Activated gamma-delta T cell treated with Interleukin-2 at 50 U/mL for 16 hours (primary cell): ENCODE data around the gene SYNPR.

ENCODE experiments used
- DNase-seq: peaks from one replicate; pipeline ENCODE4 v3.0.0-alpha.2; 2020

SYNPR gene

DNA sequence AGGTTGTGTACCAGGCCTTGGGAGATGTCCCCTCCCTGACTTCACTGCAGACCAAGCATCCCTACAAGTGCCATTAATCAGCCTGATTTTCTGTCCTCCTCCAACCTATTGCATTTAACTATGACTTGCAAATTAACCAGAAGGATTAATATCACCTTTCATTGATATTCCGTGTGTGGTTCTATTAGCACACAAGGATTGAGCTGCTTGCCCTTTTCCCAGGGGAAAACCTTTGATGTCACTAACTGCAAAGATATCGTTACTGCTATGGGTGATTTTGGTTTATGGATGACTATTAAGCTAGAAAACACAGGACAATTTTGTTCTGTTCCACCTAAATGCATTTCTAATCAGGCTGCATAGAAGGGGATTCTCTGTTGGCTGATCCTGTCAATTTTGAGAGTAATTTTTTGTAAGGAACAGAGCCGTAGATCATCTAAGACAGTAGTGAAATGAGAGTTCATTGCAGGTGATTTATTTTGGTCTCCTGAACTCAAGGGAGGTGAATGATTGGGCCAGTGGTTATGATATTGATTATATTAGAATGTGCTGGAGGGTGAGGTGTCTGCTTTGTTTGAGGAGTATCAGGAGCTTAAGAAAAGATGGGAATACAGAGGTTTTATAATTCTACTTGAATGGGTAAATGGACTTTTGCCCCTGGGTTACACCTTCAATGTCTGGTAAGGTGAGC lies 196.9 kb downstream of the SYNPR start:
- no peak for DNase-seq

GRCh38 chr3:63477494-63478129 lies 199.5 kb downstream of the SYNPR start:
- no peak for DNase-seq

GRCh38 chr3:63478990-63479660 lies 201.0 kb downstream of the SYNPR start:
- DNase-seq = no peak

DNA sequence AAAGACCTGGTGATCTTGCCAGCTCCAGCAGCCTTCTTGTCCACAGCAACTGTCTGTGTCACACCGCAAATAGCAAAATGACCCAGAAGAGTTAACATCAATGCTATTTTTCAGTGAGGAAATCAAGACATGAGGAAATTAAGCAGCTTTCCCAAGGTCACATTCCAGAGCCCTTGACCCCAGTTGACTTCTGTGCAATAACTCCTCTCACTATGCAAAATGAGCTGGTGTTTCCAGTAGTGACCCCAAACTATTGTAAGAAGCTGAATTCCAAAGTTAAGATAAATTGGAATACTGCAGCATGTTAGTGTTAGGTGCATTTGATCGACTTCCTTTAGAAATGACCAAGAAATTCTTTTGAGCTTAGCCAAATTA lies 201.5 kb downstream of the SYNPR start:
- no peak for DNase-seq

- DNase-seq = no peak
Measured at GRCh38 chr3:63481627-63482026, 203.5 kb downstream of the SYNPR start.

GRCh38 chr3:63482341-63482740 lies 204.2 kb downstream of the SYNPR start:
- DNase-seq = no peak

DNA sequence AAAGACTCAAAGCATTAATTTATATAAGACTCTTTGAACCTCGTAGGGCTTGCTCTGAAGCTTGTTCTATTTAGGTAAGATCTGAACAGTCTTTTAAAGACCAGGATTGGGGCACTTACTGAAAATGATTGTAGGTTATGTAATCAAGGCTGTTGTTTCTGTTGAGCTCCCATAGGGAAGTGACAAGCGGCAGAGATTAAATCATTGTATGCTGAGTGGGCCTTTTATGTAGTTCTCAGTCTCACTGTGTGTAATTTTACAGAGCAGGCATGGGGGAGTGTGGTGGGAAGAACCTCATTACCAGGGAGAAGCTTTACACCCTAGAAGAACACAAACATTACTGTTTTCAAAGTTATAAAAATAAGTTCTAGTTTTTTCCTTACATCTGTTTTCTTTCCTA lies 214.4 kb downstream of the SYNPR start:
- no peak for DNase-seq

DNA sequence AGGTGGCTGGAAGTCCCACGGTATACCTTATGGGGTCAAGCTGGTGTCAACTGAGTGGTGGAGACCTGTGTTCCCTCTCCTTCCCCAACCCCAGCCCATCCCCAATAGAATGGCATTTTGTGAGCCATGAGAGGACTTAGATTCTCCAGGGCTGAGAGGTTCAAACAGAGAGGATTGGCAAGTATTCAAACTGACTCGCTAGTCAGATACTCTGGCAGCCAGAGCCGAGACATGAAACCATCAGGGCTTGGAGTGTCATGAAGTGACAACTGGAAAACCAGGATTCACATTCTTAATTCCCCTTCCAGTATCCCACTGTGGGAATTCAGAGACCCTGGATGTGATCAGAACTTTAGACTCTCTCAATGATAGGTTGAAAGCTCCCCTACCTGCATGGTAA lies 215.0 kb downstream of the SYNPR start:
- no peak for DNase-seq

DNA sequence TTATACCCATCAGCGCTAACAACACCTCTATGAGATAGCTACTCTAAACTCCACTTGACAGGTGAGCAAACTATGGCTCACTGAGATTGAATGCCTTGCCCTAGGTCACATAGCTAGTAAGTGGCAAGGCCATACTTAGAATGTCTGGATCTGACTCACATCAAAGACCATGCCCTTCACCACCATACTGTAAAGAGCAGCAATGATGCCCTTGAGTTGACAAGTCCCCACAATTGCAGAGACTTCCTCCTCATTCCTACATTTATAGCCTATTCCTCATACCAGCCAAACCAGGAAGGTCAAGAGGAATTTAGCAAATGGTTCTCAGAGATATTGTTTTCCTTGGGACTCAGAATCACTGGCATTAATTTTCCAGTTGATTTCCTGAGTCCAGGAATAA lies 216.5 kb downstream of the SYNPR start:
- no peak for DNase-seq

- DNase-seq = no peak
Measured at GRCh38 chr3:63497641-63498040, 219.5 kb downstream of the SYNPR start.

GRCh38 chr3:63500196-63500595 lies 222.1 kb downstream of the SYNPR start:
- DNase-seq = no peak

GRCh38 chr3:63508305-63508704 lies 230.2 kb downstream of the SYNPR start:
- no peak for DNase-seq

DNA sequence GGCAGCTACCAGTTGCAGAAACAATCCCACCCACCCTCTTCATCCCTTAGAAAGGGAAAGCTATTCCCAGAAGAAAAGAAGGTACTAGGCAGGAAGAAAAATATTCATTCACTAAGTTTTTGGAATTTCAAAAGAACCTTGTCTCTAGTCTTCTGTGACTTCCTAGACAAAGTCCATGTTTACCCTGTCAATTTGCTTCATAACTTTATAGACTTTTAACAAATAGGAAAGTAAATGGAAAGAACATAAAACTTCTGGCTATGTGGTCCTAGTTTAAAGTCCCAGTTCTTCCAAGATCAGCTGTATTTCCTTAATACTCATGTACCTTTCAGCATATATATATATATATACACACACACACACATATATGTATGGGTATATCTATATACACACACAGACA lies 230.7 kb downstream of the SYNPR start:
- DNase-seq = no peak

DNA sequence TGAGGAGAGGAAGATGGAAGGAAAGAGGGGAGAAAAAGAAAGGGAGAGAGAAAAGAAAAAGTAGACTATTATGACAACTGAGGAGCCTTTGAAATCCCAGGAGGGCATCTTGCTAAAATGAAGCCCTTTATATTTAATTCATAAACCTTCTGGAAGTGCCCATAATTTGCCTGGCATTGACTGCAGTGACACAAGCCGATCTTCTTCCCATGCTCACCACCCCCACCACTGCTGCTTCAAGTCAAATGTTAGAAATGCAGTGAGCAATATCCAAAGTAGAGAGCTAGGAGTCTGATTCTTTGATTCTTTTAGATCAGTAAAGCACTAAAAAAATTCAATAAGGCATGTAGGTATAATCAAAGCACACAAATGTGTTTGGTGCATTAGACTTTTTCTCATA lies 235.7 kb downstream of the SYNPR start:
- DNase-seq = no peak

DNA sequence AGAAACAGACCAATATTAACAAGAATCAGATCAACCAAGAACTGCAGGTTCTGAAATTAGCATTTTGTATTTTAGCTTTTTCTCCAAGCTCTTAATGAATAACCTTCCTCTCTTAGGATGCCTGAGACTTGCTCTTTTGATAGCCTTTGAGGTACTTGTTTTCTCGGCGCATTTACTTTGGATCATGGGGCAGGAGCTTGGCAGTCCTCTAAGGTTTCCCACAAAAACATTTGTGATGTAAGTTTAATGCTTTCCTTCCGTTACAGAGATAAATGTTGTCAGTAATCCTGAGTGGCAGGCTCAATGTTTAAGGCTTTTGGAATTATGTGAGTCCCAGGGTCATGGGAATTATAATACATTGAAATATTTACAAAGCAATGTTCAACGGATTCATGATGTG lies 236.6 kb downstream of the SYNPR start:
- DNase-seq = no peak

GRCh38 chr3:63519426-63519825 lies 241.3 kb downstream of the SYNPR start:
- DNase-seq = no peak

GRCh38 chr3:63521657-63522056 lies 243.5 kb downstream of the SYNPR start:
- no peak for DNase-seq

DNA sequence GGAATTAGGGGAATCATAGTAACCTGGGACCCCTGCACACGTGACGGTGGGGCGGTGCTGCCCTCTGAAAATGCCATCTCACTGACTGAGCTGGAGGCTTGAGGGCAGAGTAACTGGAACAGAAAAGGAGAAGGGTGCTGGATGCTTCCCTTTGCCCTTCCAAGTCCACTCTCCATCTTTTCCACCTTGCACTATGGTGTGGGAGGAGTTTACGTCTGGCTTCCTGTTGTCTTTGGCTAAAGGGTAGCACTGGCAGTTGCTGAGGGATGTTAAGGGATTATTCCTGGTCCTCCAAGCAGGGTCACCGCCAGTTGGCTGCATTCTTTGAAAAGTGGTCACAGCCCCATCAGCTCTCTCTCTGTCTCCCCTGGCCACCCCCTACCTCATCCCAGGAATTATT lies 245.0 kb downstream of the SYNPR start:
- no peak for DNase-seq

GRCh38 chr3:63528325-63529000 lies 250.4 kb downstream of the SYNPR start:
- DNase-seq = no peak

DNA sequence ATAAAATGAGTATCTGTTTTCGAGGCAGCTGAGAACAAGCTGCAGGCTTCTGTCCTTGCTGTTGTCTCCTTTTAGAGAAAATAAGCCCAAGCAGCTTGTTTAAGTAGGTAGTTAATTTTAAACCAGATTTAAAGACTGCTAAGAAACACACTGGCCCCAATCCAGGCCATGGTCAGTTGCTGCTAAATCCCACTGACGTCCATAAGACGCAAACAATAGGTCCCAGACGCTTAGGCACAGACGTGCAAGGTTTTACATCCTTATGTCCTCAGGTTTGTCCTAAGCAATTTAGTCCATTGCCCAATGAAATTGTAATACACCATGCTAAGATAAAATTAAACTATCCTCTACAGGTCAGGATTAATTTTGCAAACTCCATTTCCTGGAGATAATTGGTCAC lies 254.4 kb downstream of the SYNPR start:
- DNase-seq = no peak

GRCh38 chr3:63538919-63539318 lies 260.8 kb downstream of the SYNPR start:
- DNase-seq = no peak

- no peak for DNase-seq
Measured at GRCh38 chr3:63555767-63556166, 277.7 kb downstream of the SYNPR start.

DNA sequence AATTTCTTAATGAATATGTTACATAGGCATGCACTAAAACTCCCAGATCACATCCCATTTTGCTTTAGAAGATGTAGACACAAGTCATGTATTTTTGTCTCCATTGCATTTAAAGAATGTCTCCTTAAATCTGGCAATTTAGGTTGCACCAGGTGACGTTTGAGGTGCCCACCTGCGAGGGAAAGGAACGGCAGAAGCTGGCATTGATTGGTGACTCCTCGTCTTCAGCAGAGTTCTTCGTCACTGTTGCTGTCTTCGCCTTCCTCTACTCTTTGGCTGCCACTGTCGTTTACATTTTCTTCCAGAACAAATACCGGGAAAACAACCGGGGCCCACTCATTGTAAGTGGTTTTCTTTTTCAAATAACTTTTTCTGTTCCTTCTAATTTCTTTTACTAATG lies 278.3 kb downstream of the SYNPR start:
- DNase-seq = no peak

- DNase-seq = no peak
Measured at GRCh38 chr3:63557912-63558311, 279.8 kb downstream of the SYNPR start.
